Myocyte (in vitro differentiated cells): ENCODE results near the gene ZKSCAN1. TPM values are rescaled to one million over a fixed set of nuclear protein-coding genes. Genes with fewer than 3 reads are reported as not detected.

ENCODE experiments used
- DNase-seq: peaks from one replicate; pipeline ENCODE4 v3.0.0-alpha.2; 2012; ENCODE audit warnings: low read depth
- total RNA-seq: library from RNA; depleted of rRNA; stranded (reverse); fragments of >200 nt; gene quantifications from 2 replicates; pipeline ENCODE4 v1.2.3, GENCODE V29; 2014

The ZKSCAN1 gene
- total RNA-seq, 1 donor from 2014 or later: 27.5 TPM

DNA sequence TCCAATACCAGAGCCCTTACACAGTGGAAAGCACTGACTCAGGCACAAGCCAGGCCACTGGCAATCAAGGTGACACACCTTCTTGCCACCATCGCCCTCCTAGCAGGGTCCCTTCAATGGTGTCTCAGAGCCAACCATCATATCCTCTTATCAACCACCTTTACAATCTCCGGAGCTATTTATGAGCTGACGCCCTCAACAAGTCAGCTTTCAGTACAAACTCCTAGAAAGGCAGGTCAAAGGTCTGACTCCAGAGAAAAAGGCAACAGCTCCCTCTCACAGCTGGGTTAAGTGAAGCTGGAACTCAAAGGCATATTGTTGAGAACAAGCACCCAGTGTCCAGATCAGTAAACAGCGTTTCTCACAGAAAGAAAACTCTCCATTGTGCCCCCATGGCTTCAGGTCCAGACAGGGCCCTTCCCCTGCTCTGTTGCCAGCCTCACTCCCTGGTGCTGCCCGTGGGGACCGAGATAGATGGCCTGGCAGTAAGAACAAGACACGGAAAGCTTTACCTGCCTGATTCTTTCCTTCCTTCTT, 63.7 kb downstream of the ZKSCAN1 start:
- no peak for DNase-seq

DNA sequence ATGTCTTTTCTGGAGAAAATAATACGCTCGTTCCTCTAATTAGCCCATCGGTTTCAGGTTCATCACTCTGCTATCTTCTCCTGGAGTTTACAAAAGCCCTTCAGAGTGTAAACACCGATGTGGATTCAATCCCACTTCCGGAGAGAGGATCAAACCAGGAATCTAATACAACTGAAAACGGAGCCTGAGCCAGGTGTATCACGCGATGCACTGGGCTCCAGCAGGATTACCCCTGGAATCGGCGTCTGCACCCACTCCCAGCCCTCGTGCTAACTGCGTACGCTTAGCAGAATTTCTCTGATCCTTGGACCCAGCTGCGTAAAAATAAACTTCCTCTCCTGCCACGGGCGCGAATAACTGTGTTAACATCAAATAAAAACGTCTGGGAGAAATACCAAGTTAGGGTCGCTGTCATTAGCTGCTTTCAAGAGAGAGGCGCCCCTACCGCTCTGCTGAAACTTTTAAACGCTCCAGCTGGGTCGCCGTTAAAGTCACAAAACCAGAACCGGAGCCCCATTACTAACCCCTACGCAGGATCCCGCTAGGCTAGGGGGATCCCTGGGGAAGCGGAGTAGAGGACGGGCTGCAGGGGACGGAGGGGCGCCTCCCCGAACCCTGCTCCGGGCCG, 65.6 kb downstream of the ZKSCAN1 start:
- peak; percentile 46 for DNase-seq

DNA sequence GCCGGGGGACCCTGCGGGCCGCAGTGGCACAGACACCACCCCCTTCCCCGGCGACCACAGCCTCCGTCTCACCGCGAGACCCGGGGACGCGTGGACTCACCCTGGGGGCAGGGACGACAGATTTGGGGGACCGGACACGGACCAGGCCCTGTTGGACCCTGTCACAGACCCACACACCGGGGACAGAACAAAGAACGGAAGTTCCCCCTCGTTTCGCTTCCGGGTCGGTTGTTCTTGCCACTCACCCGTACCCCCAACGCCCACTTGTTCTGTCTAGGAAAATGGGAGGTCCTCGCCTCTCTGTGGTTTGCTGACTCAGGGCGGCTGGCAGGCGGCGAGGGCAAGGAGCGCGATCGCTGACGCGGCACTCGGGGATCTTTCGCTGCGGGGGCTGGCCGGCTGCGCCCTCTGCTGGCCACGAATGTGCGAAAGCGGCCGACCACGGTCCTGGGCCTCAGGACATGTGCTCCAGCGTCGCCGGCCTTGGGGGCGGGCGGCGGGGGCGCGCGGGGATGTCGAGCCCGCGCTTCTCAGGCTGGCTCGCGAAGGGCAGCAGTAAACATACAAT, 66.2 kb downstream of the ZKSCAN1 start, which contains the start of gene ZNF3:
Gene ZNF3, minus strand, starts transcription at position 189 of the 568 bp plus-strand sequence. CDS start 4,366 bp downstream, outside the sequence.
- peak; percentile 100 for DNase-seq

DNA sequence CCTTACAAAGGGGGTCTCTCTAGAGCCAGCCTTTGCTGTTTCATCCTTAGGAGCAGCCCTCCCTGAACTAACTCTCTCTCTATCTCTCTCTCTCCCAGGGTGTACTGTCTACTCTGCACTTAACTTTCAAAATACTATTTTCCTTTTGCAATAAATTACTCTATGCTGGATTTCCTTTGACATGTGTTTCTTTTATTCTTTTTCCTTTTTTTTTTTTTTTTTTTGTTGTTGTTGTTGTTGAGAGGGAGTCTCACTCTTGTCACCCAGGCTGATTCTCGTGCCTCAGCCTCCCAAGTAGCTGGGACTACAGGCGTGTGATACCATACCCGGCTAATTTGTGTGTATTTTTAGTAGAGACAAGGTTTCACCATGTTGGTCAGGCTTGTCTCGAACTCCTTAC, 67.6 kb downstream of the ZKSCAN1 start:
- no peak for DNase-seq

DNA sequence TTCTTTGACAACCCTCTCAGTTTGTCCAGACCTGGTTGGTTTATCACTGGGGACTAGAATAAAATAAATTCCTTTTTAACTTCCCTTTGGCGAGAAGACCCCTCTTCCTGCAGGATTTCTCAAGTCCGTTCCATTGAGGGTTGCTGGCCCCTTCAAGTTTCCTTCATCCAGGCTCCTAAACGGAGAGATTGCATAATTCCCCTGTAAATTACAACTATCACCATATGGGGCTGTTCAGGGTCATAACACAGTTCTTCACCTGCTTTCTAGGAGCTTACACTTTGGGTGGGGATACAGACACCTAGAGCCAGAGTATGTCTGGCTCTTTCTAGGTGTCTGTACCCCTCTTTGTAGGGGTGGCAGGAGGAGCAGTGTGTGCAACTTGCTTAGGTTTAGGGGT, 70.1 kb downstream of the ZKSCAN1 start:
- DNase-seq: no peak

DNA sequence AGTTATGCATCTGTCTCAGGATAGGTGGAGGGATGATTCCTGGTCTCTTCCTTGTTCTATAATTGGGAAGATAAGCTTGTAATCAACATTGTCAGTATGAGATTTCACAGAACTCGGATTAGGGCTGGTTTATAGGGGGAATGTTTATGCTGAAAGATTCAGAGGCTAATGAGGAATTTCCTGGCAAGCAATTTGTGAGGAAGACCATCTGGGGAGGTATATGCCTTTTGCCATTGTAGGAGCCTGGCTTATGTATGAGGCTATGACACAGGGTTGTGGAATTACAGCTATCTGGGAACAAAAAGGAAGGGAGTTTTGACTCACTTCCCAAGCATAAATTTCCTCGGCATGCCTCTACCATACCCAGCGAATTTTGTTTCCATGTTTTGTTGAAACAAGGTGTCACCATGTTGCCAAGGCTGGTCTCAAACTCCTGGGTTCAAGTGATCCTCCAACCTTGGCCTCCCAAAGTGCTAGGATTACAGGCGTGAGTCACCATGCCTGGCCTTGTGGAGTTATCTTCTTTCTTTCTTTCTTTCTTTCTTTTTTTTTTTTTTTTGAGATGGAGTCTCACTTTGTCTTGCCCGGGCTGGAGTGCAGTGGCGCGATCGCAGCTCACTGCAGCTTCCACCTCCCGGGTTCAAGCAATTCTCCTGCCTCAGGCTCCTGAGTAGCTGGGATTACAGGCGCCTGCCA, 71.8 kb downstream of the ZKSCAN1 start:
- peak; percentile 43 for DNase-seq

DNA sequence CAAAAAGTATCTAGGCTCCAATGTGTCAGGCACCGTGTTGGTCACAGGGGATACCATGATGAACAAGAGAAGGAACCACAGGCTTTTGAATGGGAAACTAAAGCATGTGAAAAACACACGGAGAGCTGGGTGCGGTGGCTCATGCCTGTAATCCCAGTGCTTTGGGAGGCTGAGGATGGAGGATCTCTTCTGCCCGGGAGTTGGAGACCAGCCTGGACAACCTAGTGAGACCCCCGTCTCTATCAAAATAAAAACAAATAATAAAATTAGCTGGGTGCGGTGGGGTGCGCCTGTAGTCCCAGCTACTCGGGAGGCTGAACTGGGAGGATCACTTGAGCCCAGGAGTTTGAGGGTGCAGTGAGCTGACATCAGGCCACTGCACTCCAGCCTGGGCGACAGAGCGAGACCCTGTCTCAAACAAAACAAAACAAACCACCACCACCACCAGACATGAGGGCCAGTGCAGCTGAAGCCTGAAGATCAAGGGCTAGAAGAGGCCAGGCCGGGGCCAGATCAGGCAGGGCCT, 72.8 kb downstream of the ZKSCAN1 start:
- DNase-seq: no peak

DNA sequence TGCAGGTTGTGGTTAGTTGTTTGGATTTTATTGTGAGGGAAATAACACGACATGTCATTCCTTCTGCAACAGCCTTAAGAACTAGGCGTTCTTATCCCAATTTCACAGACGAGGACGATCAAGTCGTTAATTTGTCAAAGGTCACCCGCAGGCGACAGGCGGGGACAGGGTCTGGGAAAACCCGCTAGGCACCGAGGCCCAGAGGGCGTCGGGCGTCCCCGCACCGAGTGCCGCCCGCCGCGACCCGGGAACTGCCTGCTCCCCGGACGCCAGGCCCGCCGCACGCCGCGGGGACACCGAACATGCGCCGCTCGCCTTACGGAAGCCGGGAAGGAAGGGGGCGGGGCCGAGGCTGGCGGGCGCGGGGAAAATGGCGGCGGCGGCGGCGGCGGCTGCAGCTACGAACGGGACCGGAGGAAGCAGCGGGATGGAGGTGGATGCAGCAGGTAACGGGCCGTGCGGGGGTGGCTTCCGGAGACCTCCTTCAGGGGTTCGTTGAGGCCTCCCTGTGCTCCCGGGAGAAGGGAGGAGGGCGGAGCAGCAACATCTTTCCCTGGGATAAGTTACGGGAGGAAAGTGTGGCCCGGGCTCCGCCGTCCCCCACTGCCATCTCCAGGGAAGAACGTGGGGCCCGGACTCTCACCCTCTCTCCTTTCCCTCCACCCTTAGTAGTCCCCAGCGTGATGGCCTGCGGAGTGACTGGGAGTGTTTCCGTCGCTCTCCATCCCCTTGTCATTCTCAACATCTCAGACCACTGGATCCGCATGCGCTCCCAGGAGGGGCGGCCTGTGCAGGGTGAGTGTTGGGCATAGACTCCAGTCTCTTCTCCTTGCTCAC, 73.4 kb downstream of the ZKSCAN1 start, which contains the start of gene COPS6:
Gene COPS6, plus strand, starts transcription at position 349 of the 837 bp plus-strand sequence. Its CDS starts 22 bp downstream, at position 371.
- peak; percentile 90 for DNase-seq

DNA sequence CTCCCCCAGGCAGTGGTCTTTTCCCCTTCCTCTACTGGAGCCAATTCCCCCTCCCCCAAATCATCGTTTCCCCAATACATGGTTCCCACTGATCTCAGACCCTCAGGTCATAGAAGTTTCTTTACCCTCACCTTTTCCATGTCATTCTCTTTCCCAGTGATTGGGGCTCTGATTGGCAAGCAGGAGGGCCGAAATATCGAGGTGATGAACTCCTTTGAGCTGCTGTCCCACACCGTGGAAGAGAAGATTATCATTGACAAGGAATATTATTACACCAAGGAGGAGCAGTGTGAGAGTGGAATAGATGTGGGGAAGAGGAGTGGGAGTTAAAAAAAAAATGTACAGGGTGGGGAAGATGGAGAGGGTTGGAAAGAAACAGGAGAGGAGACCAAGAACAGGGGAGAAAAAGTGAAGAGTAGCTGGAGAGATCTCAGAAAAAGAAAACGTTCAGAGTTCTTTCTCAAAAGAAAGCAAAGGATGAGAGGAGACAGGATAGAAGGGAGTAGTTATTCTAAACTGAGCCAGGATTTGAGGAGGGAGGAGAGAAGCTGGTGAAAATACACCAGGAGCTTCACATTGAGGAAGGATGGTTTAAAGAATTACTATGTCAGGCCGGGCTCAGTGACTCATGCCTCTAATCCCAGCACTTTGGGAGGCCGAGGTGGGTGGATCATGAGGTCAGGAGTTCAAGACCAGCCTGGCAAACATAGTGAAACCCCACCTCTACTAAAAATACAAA, 74.2 kb downstream of the ZKSCAN1 start:
- no peak for DNase-seq

DNA sequence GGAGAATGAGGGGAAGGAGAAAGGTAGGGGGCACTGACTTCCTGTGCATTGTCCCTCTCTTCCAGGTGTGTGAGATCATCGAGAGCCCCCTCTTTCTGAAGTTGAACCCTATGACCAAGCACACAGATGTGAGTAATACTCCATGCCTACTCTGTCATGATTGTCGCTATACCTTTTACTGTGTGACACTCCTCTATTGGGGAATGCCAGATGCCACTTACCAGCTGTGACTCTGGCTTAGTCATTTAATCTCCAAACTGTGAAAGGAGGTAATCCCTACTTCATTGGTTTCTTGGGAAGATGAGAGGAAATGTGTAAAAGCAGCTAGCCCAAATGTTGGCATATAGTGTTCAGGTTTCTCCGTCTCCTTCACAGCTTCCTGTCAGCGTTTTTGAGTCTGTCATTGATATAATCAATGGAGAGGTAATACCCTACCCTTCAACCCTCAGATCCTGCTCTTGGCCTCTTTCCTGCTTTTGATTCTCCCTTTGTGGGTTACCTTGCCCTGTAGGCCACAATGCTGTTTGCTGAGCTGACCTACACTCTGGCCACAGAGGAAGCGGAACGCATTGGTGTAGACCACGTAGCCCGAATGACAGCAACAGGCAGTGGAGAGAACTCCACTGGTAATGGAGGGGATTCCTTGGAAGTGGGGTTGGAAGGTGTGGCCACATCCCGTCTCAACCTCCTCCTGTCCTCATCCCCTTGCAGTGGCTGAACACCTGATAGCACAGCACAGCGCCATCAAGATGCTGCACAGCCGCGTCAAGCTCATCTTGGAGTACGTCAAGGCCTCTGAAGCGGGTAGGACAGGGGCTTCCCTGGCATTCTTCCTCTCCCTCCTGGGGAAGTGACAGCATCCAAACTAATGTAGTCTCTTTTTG, 75.4 kb downstream of the ZKSCAN1 start:
- DNase-seq: no peak

Other genes with a start within 250 kb of the ZKSCAN1 start
- gene CYP3A4, start 231.4 kb upstream of the ZKSCAN1 start, total RNA-seq: 0.11 TPM in 1 of 2 replicates, not detected in the other
- not detected in 2 replicates for gene CYP3A43, start 187.6 kb upstream of the ZKSCAN1 start, total RNA-seq
- gene OR2AE1, start 138.6 kb upstream of the ZKSCAN1 start, total RNA-seq: not detected in 2 replicates
- gene TRIM4, start 96.1 kb upstream of the ZKSCAN1 start, total RNA-seq: 20.2 and 20.5 TPM in 2 replicates
- gene GJC3, start 86.0 kb upstream of the ZKSCAN1 start, total RNA-seq: not detected in 2 replicates
- not detected in 2 replicates for gene AZGP1, start 39.6 kb upstream of the ZKSCAN1 start, total RNA-seq
- gene ZSCAN21, start 34.2 kb downstream of the ZKSCAN1 start, total RNA-seq: 25.2 and 27.2 TPM in 2 replicates
- gene ZNF3, start 66.1 kb downstream of the ZKSCAN1 start, total RNA-seq: 40.7 and 61.3 TPM in 2 replicates
- gene COPS6, start 73.4 kb downstream of the ZKSCAN1 start, total RNA-seq: 52.9 and 56.0 TPM in 2 replicates
- 23.2 and 31.1 TPM in 2 replicates for gene MCM7, start 85.8 kb downstream of the ZKSCAN1 start, total RNA-seq
- gene AP4M1, start 86.0 kb downstream of the ZKSCAN1 start, total RNA-seq: 38.5 and 51.7 TPM in 2 replicates
- 58.8 and 76.8 TPM in 2 replicates for gene TAF6, start 103.8 kb downstream of the ZKSCAN1 start, total RNA-seq
- gene CNPY4, start 104.0 kb downstream of the ZKSCAN1 start, total RNA-seq: 14.0 and 19.7 TPM in 2 replicates
- gene MBLAC1, start 111.4 kb downstream of the ZKSCAN1 start, total RNA-seq: 3.5 and 4.5 TPM in 2 replicates
- gene LAMTOR4, start 133.3 kb downstream of the ZKSCAN1 start, total RNA-seq: 117 and 139 TPM in 2 replicates
- gene TRAPPC14, start 143.1 kb downstream of the ZKSCAN1 start, total RNA-seq: 11.2 and 12.7 TPM in 2 replicates
- gene GAL3ST4, start 153.0 kb downstream of the ZKSCAN1 start, total RNA-seq: 4.4 and 4.8 TPM in 2 replicates
- gene GPC2, start 161.8 kb downstream of the ZKSCAN1 start, total RNA-seq: 60.4 and 65.3 TPM in 2 replicates
- 0.31 TPM in 1 of 2 replicates, not detected in the other for gene STAG3, start 162.3 kb downstream of the ZKSCAN1 start, total RNA-seq
- not detected in 2 replicates for gene PVRIG, start 204.4 kb downstream of the ZKSCAN1 start, total RNA-seq